Neuronal stem cell (in vitro differentiated cells): ENCODE measurements around the gene DPP6.
"Not testable (repeated sequence)": the region's sequence is repeated elsewhere in the genome, so short reads cannot be mapped to it uniquely, and the experiment has no call there.

ENCODE experiments used
- DNase-seq: peaks from one replicate; pipeline ENCODE4 v3.0.0-alpha.2; 2013; ENCODE audit warnings: low spot score
- H2AFZ ChIP-seq: one replicate; pipeline ENCODE4 v1.6.1; 2013; ENCODE audit warnings: mild to moderate bottlenecking, low read length, inconsistent platforms
- H2AK5ac ChIP-seq: 2 replicates; pipeline ENCODE4 v1.6.1; 2013; ENCODE audit warnings: low read depth, mild to moderate bottlenecking, inconsistent platforms, low read length, moderate library complexity, mixed read lengths
- H2BK120ac ChIP-seq: 2 replicates; pipeline ENCODE4 v1.6.1; 2013; ENCODE audit warnings: low read depth, mild to moderate bottlenecking, inconsistent platforms, low read length, moderate library complexity, mixed read lengths
- H2BK12ac ChIP-seq: one replicate; pipeline ENCODE4 v1.6.1; 2013; ENCODE audit warnings: low read length, inconsistent platforms
- H2BK15ac ChIP-seq: 2 replicates; pipeline ENCODE4 v1.6.1; 2013; ENCODE audit warnings: mild to moderate bottlenecking, low read length, inconsistent platforms, mixed read lengths
- H2BK5ac ChIP-seq: one replicate; pipeline ENCODE4 v1.6.1; 2013; ENCODE audit warnings: inconsistent platforms, mild to moderate bottlenecking, low read length, moderate library complexity
- H3K14ac ChIP-seq: one replicate; pipeline ENCODE4 v1.6.1; 2013; ENCODE audit warnings: low read length, inconsistent platforms
- H3K18ac ChIP-seq: 2 replicates; pipeline ENCODE4 v1.6.1; 2013; ENCODE audit warnings: low read length, inconsistent platforms
- H3K23ac ChIP-seq: 2 replicates; pipeline ENCODE4 v1.6.1; 2013; ENCODE audit warnings: low read depth, mild to moderate bottlenecking, mixed read lengths, low read length, inconsistent platforms; ENCODE audit not compliant: poor library complexity
- H3K27ac ChIP-seq: replicated peaks from 3 replicates; pipeline ENCODE4 v1.5.1; 2013; ENCODE audit warnings: low read length, inconsistent platforms
- H3K27me3 ChIP-seq, 3 experiments: 2 replicates each; pipeline ENCODE4 v1.6.1; 2013; ENCODE audit warnings: low read length in 3 of 3, mild to moderate bottlenecking in 2 of 3, inconsistent platforms in 1 of 3, low read depth in 1 of 3, mixed read lengths in 1 of 3, moderate library complexity in 1 of 3; ENCODE audit not compliant: control insufficient read depth in 3 of 3, insufficient read depth in 3 of 3
- H3K36me3 ChIP-seq, 2 donors: replicated peaks in 1 of 2; 2 replicates each; pipeline ENCODE4 v1.6.1; 2013; ENCODE audit warnings: low read length in 2 of 2; ENCODE audit not compliant: control insufficient read depth in 2 of 2, insufficient read depth in 2 of 2
- H3K4ac ChIP-seq: 2 replicates; pipeline ENCODE4 v1.6.1; 2013; ENCODE audit warnings: inconsistent platforms, mild to moderate bottlenecking, low read length, moderate library complexity
- H3K4me1 ChIP-seq, 2 donors: 1 replicate in 1 of 2; 2 replicates in 1 of 2; pipeline ENCODE4 v1.6.1; 2013; ENCODE audit warnings: low read length in 2 of 2, low read depth in 1 of 2; ENCODE audit not compliant: control insufficient read depth in 2 of 2, insufficient read depth in 1 of 2
- H3K4me2 ChIP-seq: one replicate; pipeline ENCODE4 v1.6.1; 2013; ENCODE audit warnings: mild to moderate bottlenecking, low read length, inconsistent platforms; ENCODE audit not compliant: insufficient read depth, poor library complexity, severe bottlenecking
- H3K4me3 ChIP-seq, 2 donors: 2 replicates each; pipeline ENCODE4 v1.5.1; 2013; ENCODE audit warnings: low read length in 2 of 2, mild to moderate bottlenecking in 2 of 2, inconsistent platforms in 1 of 2, moderate library complexity in 1 of 2
- H3K79me1 ChIP-seq: one replicate; pipeline ENCODE4 v1.6.1; 2013; ENCODE audit warnings: low read depth, mild to moderate bottlenecking, inconsistent platforms, low read length, moderate library complexity
- H3K9ac ChIP-seq: one replicate; pipeline ENCODE4 v1.6.1; 2013; ENCODE audit warnings: mild to moderate bottlenecking, low read depth, low read length, inconsistent platforms; ENCODE audit not compliant: poor library complexity
- H3K9me3 ChIP-seq, 2 donors: replicated peaks in 1 of 2; 2 replicates each; pipeline versions ENCODE3 to v1.6.1; 2013; ENCODE audit warnings: low read length in 2 of 2, mild to moderate bottlenecking in 2 of 2, inconsistent platforms in 1 of 2, low read depth in 1 of 2, mixed read lengths in 1 of 2, moderate library complexity in 1 of 2; ENCODE audit not compliant: control insufficient read depth in 2 of 2, insufficient read depth in 1 of 2
- H4K8ac ChIP-seq: one replicate; pipeline ENCODE4 v1.6.1; 2013; ENCODE audit warnings: low read depth, mild to moderate bottlenecking, inconsistent platforms, low read length, moderate library complexity
- H4K91ac ChIP-seq: one replicate; pipeline ENCODE4 v1.6.1; 2013; ENCODE audit warnings: low read length, low read depth, mild to moderate bottlenecking, inconsistent platforms; ENCODE audit not compliant: poor library complexity
- WGBS, 2 donors: extraction: QIAGEN DNeasy Blood & Tissue Kit; methylation state at CpG; one replicate each; pipeline ENCODE4 v1.1.7; 2013; ENCODE audit warnings: missing lambda C conversion rate in 2 of 2, mixed read lengths in 1 of 2; ENCODE audit not compliant: insufficient read length in 2 of 2, insufficient replicate concordance in 1 of 2; ENCODE audit errors: extremely low coverage in 2 of 2; 5-methylcytosine and 5-hydroxymethylcytosine counted together

DPP6 gene

GRCh38 chr7:154145922-154146706 is 93.9 kb downstream of the DPP6 start:
- not testable (repeated sequence) for H3K27me3 ChIP-seq, H2BK5ac ChIP-seq, H3K27ac ChIP-seq, DNase-seq, H4K91ac ChIP-seq, H2BK15ac ChIP-seq, H3K23ac ChIP-seq, H3K4me3 ChIP-seq, H2AFZ ChIP-seq, H3K9ac ChIP-seq, H2BK12ac ChIP-seq, H4K8ac ChIP-seq, H3K79me1 ChIP-seq, H3K4me2 ChIP-seq, H2BK120ac ChIP-seq, H3K18ac ChIP-seq, H3K14ac ChIP-seq, H2AK5ac ChIP-seq, H3K4ac ChIP-seq, H3K4me1 ChIP-seq, H3K36me3 ChIP-seq, H3K9me3 ChIP-seq
- WGBS, 2 donors, result no CpG with 5 or more reads among the region's 9 CpGs

- H2AFZ ChIP-seq, H4K91ac ChIP-seq, H2AK5ac ChIP-seq, H2BK15ac ChIP-seq, H3K27ac ChIP-seq, H2BK5ac ChIP-seq, H3K4me2 ChIP-seq, H3K23ac ChIP-seq, H3K36me3 ChIP-seq, H2BK12ac ChIP-seq, H3K4me1 ChIP-seq, H3K27me3 ChIP-seq, H3K4ac ChIP-seq, DNase-seq, H3K9me3 ChIP-seq, H3K4me3 ChIP-seq, H3K14ac ChIP-seq, H3K18ac ChIP-seq, H3K9ac ChIP-seq, H4K8ac ChIP-seq, H2BK120ac ChIP-seq, H3K79me1 ChIP-seq: not testable (repeated sequence)
- WGBS, 2 donors, result no CpG with 5 or more reads among the region's 8 CpGs
Measured at GRCh38 chr7:154146707-154147038, 94.5 kb downstream of the DPP6 start.

GRCh38 chr7:154148791-154149516 is 96.8 kb downstream of the DPP6 start:
- not testable (repeated sequence) for H3K27ac ChIP-seq, H3K14ac ChIP-seq, H2AFZ ChIP-seq, H3K4ac ChIP-seq, H3K23ac ChIP-seq, H3K9me3 ChIP-seq, H3K27me3 ChIP-seq, H3K18ac ChIP-seq, H3K4me3 ChIP-seq, DNase-seq, H3K4me1 ChIP-seq, H2BK5ac ChIP-seq, H4K91ac ChIP-seq, H3K36me3 ChIP-seq, H3K79me1 ChIP-seq, H2BK15ac ChIP-seq, H2AK5ac ChIP-seq, H3K9ac ChIP-seq, H2BK12ac ChIP-seq, H2BK120ac ChIP-seq, H4K8ac ChIP-seq, H3K4me2 ChIP-seq
- WGBS, 2 donors, result no CpG with 5 or more reads among the region's 10 CpGs

- H2AK5ac ChIP-seq, H3K4me3 ChIP-seq, H3K23ac ChIP-seq, DNase-seq, H2AFZ ChIP-seq, H3K9ac ChIP-seq, H3K9me3 ChIP-seq, H4K91ac ChIP-seq, H3K14ac ChIP-seq, H3K18ac ChIP-seq, H3K27ac ChIP-seq, H3K4me2 ChIP-seq, H2BK5ac ChIP-seq, H3K4ac ChIP-seq, H3K79me1 ChIP-seq, H3K27me3 ChIP-seq, H3K4me1 ChIP-seq, H3K36me3 ChIP-seq, H4K8ac ChIP-seq, H2BK12ac ChIP-seq, H2BK120ac ChIP-seq, H2BK15ac ChIP-seq: not testable (repeated sequence)
- no CpG with 5 or more reads among the region's 9 CpGs for WGBS, 2 donors
Measured at GRCh38 chr7:154150656-154151055, 98.5 kb downstream of the DPP6 start.
